CD14-positive monocyte (primary cell): Measurements from ENCODE around the gene RAPGEF6. TPM values are rescaled to one million over a fixed set of nuclear protein-coding genes. Genes with fewer than 3 reads are reported as not detected.
A peak's percentile ranks its signal among the peaks of the same experiment; 100 is the strongest.

ENCODE experiments used
- DNase-seq, 3 donors: peaks; one replicate each; pipeline ENCODE4 v3.0.0-alpha.2; 2011 to 2022
- H2AFZ ChIP-seq: 2 replicates; pipeline ENCODE4 v1.6.0; 2012; ENCODE audit warnings: mild to moderate bottlenecking, low read depth, low read length, inconsistent platforms; ENCODE audit not compliant: insufficient read depth, poor library complexity, severe bottlenecking
- H3K27ac ChIP-seq, 2 donors: 1 replicate in 1 of 2; 2 replicates in 1 of 2; pipeline ENCODE4 v1.5.1; 2012 to 2013; ENCODE audit warnings: low read length in 2 of 2, control low read depth in 1 of 2, inconsistent platforms in 1 of 2, low read depth in 1 of 2, mild to moderate bottlenecking in 1 of 2
- H3K27me3 ChIP-seq, 2 donors: one replicate each; pipeline versions ENCODE4 v1.6.0 to v1.6.1; 2011 to 2013; ENCODE audit warnings: low read length in 2 of 2; ENCODE audit not compliant: control insufficient read depth in 2 of 2, insufficient read depth in 2 of 2
- H3K36me3 ChIP-seq, 2 donors: replicated peaks in 1 of 2; 1 replicate in 1 of 2; 2 replicates in 1 of 2; pipeline versions ENCODE4 v1.5.1 to v1.6.1; 2012 to 2013; ENCODE audit warnings: low read length in 2 of 2, control low read depth in 1 of 2, inconsistent platforms in 1 of 2, mild to moderate bottlenecking in 1 of 2; ENCODE audit not compliant: insufficient read depth in 2 of 2, control insufficient read depth in 1 of 2
- H3K4me1 ChIP-seq, 2 donors: 1 replicate in 1 of 2; 2 replicates in 1 of 2; pipeline versions ENCODE4 v1.5.1 to v1.6.1; 2012 to 2013; ENCODE audit warnings: low read length in 2 of 2, control low read depth in 1 of 2, inconsistent platforms in 1 of 2, mild to moderate bottlenecking in 1 of 2, moderate library complexity in 1 of 2; ENCODE audit not compliant: insufficient read depth in 2 of 2, control insufficient read depth in 1 of 2
- H3K4me2 ChIP-seq: replicated peaks from 2 replicates; pipeline ENCODE3; 2012; ENCODE audit warnings: low read length, moderate library complexity, mild to moderate bottlenecking; ENCODE audit not compliant: poor library complexity, severe bottlenecking; ENCODE audit errors: extremely low read depth
- H3K4me3 ChIP-seq, 3 experiments: fragments of 200-600 bp in 1 of 3; sonication (generic) in 1 of 3; replicated peaks in 1 of 3; 1 replicate in 2 of 3; 2 replicates in 1 of 3; pipeline ENCODE4 v1.5.1; 2011 to 2013; ENCODE audit warnings: low read length in 3 of 3, mild to moderate bottlenecking in 3 of 3, control low read depth in 2 of 3, low read depth in 2 of 3, inconsistent platforms in 1 of 3, moderate library complexity in 1 of 3
- H3K79me2 ChIP-seq: 2 replicates; pipeline ENCODE4 v1.6.0; 2012; ENCODE audit warnings: mild to moderate bottlenecking, control low read depth, inconsistent platforms, low read length, moderate library complexity; ENCODE audit not compliant: insufficient read depth
- H3K9ac ChIP-seq: 2 replicates; pipeline ENCODE4 v1.6.0; 2017; ENCODE audit warnings: low read length, mild to moderate bottlenecking; ENCODE audit not compliant: insufficient read depth, poor library complexity, severe bottlenecking
- H3K9me3 ChIP-seq, 2 donors: replicated peaks in 1 of 2; 1 replicate in 1 of 2; 2 replicates in 1 of 2; pipeline versions ENCODE4 v1.5.1 to v1.6.1; 2012 to 2013; ENCODE audit warnings: low read length in 2 of 2, control low read depth in 1 of 2; ENCODE audit not compliant: control insufficient read depth in 1 of 2, insufficient read depth in 1 of 2
- H4K20me1 ChIP-seq: 2 replicates; pipeline ENCODE4 v1.6.0; 2012; ENCODE audit warnings: mild to moderate bottlenecking, low read length, control low read depth, moderate library complexity; ENCODE audit not compliant: insufficient read depth
- H3K27ac Mint-ChIP-seq, 7 donors: one replicate each; pipeline ENCODE4 v1.8.0; 2020; ENCODE audit warnings: mild to moderate bottlenecking in 7 of 7, mixed read lengths in 7 of 7, moderate library complexity in 6 of 7, inconsistent platforms in 2 of 7
- H3K27me3 Mint-ChIP-seq, 3 donors: one replicate each; pipeline ENCODE4 v1.8.0; 2021 to 2022; ENCODE audit warnings: low read depth in 3 of 3, mild to moderate bottlenecking in 3 of 3, mixed read lengths in 3 of 3, moderate library complexity in 3 of 3, inconsistent platforms in 1 of 3
- H3K36me3 Mint-ChIP-seq, 2 donors: one replicate each; pipeline ENCODE4 v1.8.0; 2020; ENCODE audit warnings: mixed read lengths in 2 of 2, inconsistent platforms in 1 of 2, mild to moderate bottlenecking in 1 of 2
- H3K4me1 Mint-ChIP-seq: one replicate; pipeline ENCODE4 v1.8.0; 2020; ENCODE audit warnings: mild to moderate bottlenecking, mixed read lengths
- H3K4me3 Mint-ChIP-seq, 2 donors: one replicate each; pipeline ENCODE4 v1.8.0; 2020; ENCODE audit warnings: mild to moderate bottlenecking in 2 of 2, mixed read lengths in 2 of 2, moderate library complexity in 1 of 2
- H3K9me3 Mint-ChIP-seq, 7 donors: one replicate each; pipeline ENCODE4 v1.8.0; 2020 to 2022; ENCODE audit warnings: mixed read lengths in 7 of 7, mild to moderate bottlenecking in 6 of 7, moderate library complexity in 6 of 7, inconsistent platforms in 2 of 7
- CTCF ChIP-seq: fragments of 200-600 bp; IDR thresholded peaks from one replicate; pipeline ENCODE4 v1.8.0; 2022; ENCODE audit warnings: antibody characterized with exemption, mild to moderate bottlenecking
- WGBS: methylation state at CpG from one replicate; pipeline ENCODE4 v1.1.5; 2013; ENCODE audit warnings: missing lambda C conversion rate; ENCODE audit not compliant: insufficient coverage; 5-methylcytosine and 5-hydroxymethylcytosine counted together
- intact Hi-C, 2 donors: fragments of 100-400 bp; cut with micrococcal nuclease; formaldehyde crosslinking; loops; one replicate each; pipeline versions ENCODE4 v1.15.0 to v1.15.1; 2023
- polyA plus RNA-seq, 3 donors: library from polyadenylated mRNA; depleted of rRNA in 1 of 3; unstranded in 2 of 3; stranded (reverse) in 1 of 3; fragments of 300-500 nt in 2 of 3; fragments of >200 nt in 1 of 3; fragmentation: Illumina TruSeq in 2 of 3; gene quantifications; 1 replicate in 2 of 3; 2 replicates in 1 of 3; pipeline ENCODE4 v1.2.3, GENCODE V29; 2012 to 2021

Gene RAPGEF6
- polyA plus RNA-seq, 3 donors = 2.9 to 4.8 (median 4.8) TPM

- no CpG with 5 or more reads among the region's 1 CpG for WGBS
- peaks cover 66 to 85% of the 10 kb centered on the region in 2 donors for H3K36me3 Mint-ChIP-seq
- H3K27ac ChIP-seq = no peak overlapping the region
- no peaks in the 10 kb centered on the region for H3K4me1 Mint-ChIP-seq
- peaks cover 17% of the 10 kb centered on the region for H3K79me2 ChIP-seq
- H3K27me3 Mint-ChIP-seq = no peaks in the 10 kb centered on the region
- H2AFZ ChIP-seq = no peak overlapping the region
- H3K9ac ChIP-seq = no peak overlapping the region
- no peak for TF ChIP-seq CTCF
- H3K4me3 Mint-ChIP-seq = no peak overlapping the region
- no peaks in the 10 kb centered on the region for H3K4me1 ChIP-seq
- no peaks in the 10 kb centered on the region for H4K20me1 ChIP-seq
- peaks cover 11 to 14% of the 10 kb centered on the region in 2 donors for H3K9me3 ChIP-seq
- H3K27ac Mint-ChIP-seq = no peak overlapping the region
- H3K9me3 Mint-ChIP-seq = peaks cover 7 to 29% (median 12%) of the 10 kb centered on the region in 7 donors
- intact Hi-C loops = no loop called here
- no peak overlapping the region for H3K4me3 ChIP-seq
- no peak for DNase-seq
- no peak overlapping the region for H3K4me2 ChIP-seq
- peaks cover 72 to 88% of the 10 kb centered on the region in 2 donors for H3K36me3 ChIP-seq
- no peaks in the 10 kb centered on the region for H3K27me3 ChIP-seq
Observed at GRCh38 chr5:131664929-131665328, 29.9 kb upstream of the RAPGEF6 start.

GRCh38 chr5:131661933-131662332 is 26.9 kb upstream of the RAPGEF6 start:
- H3K9ac ChIP-seq = no peak overlapping the region
- H4K20me1 ChIP-seq = no peaks in the 10 kb centered on the region
- Mint-ChIP-seq H3K9me3 (peaks cover 9 to 32% (median 15%) of the 10 kb centered on the region in 7 donors), H3K36me3 (peaks cover 60 to 83% of the 10 kb centered on the region in 2 donors), H3K4me1 (no peaks in the 10 kb centered on the region), H3K27ac (peak overlapping the region in 2 of 7 donors; percentile 40 to 42), H3K27me3 (no peaks in the 10 kb centered on the region), H3K4me3 (no peak overlapping the region)
- H3K4me3 ChIP-seq = no peak overlapping the region
- H3K36me3 ChIP-seq = peaks cover 56 to 86% of the 10 kb centered on the region in 2 donors
- intact Hi-C loops = no loop called here
- no peak for TF ChIP-seq CTCF
- no peaks in the 10 kb centered on the region for H3K27me3 ChIP-seq
- WGBS = no CpG with 5 or more reads among the region's 1 CpG
- no peak for DNase-seq
- no peak overlapping the region for H2AFZ ChIP-seq
- H3K79me2 ChIP-seq = peaks cover 14% of the 10 kb centered on the region
- H3K4me2 ChIP-seq = no peak overlapping the region
- H3K27ac ChIP-seq = peak overlapping the region in 1 of 2 donors; percentile 11
- peaks cover 12 to 14% of the 10 kb centered on the region in 2 donors for H3K9me3 ChIP-seq
- H3K4me1 ChIP-seq = no peaks in the 10 kb centered on the region
